ENCODE measurements around the gene LGR6.
A peak's percentile ranks its signal among the peaks of the same experiment; 100 is the strongest.

Gene LGR6

GRCh38 chr1:202272103-202272845 lies 78.7 kb downstream of the LGR6 start:
- H3K36me3 ChIP-seq (ENCODE audit: low read depth) = no peaks in the 10 kb centered on the region
- no peak overlapping the region for H3K27ac ChIP-seq (ENCODE audit: poor library complexity, severe bottlenecking)
- TF ChIP-seq CTCF (IDR thresholded peaks at IDR 0.05; ENCODE audit: poor library complexity, severe bottlenecking) = no peak
- ATAC-seq (ENCODE audit: low read depth) = no peak
- no peaks in the 10 kb centered on the region for H3K9me3 ChIP-seq (ENCODE audit: severe bottlenecking)
- no peaks in the 10 kb centered on the region for H3K27me3 ChIP-seq (ENCODE audit: insufficient read depth, poor library complexity, severe bottlenecking)
- no peak overlapping the region for H3K4me3 ChIP-seq (ENCODE audit: severe bottlenecking)
- DNase-seq (ENCODE audit: low spot score) = peak; percentile 21
- no peaks in the 10 kb centered on the region for H3K4me1 ChIP-seq (ENCODE audit: insufficient read depth, poor library complexity, severe bottlenecking)

- Histone ChIP-seq H3K9me3 (ENCODE audit: severe bottlenecking) (no peaks in the 10 kb centered on the region), H3K36me3 (ENCODE audit: low read depth) (no peaks in the 10 kb centered on the region), H3K27me3 (ENCODE audit: insufficient read depth, poor library complexity, severe bottlenecking) (no peaks in the 10 kb centered on the region), H3K4me1 (ENCODE audit: insufficient read depth, poor library complexity, severe bottlenecking) (peaks cover 1% of the 10 kb centered on the region), H3K27ac (ENCODE audit: poor library complexity, severe bottlenecking) (no peak overlapping the region), H3K4me3 (ENCODE audit: severe bottlenecking) (no peak overlapping the region)
- ATAC-seq (ENCODE audit: low read depth) = peak; percentile 51; the same call in 2 of the 3 replicates
- DNase-seq (ENCODE audit: low spot score) = peak; percentile 52
- peak; percentile 46 for TF ChIP-seq CTCF (IDR thresholded peaks at IDR 0.05; ENCODE audit: poor library complexity, severe bottlenecking)
Observed at GRCh38 chr1:202274611-202275010, 81.0 kb downstream of the LGR6 start.

GRCh38 chr1:202275061-202275770 lies 81.6 kb downstream of the LGR6 start:
- Histone ChIP-seq H3K36me3 (ENCODE audit: low read depth) (no peaks in the 10 kb centered on the region), H3K4me3 (ENCODE audit: severe bottlenecking) (no peak overlapping the region), H3K9me3 (ENCODE audit: severe bottlenecking) (no peaks in the 10 kb centered on the region), H3K27me3 (ENCODE audit: insufficient read depth, poor library complexity, severe bottlenecking) (no peaks in the 10 kb centered on the region), H3K27ac (ENCODE audit: poor library complexity, severe bottlenecking) (no peak overlapping the region), H3K4me1 (ENCODE audit: insufficient read depth, poor library complexity, severe bottlenecking) (peaks cover 7% of the 10 kb centered on the region)
- no peak for TF ChIP-seq CTCF (IDR thresholded peaks at IDR 0.05; ENCODE audit: poor library complexity, severe bottlenecking)
- ATAC-seq (ENCODE audit: low read depth) (no peak), DNase-seq (ENCODE audit: low spot score) (peak; percentile 11)

GRCh38 chr1:202276081-202276715 lies 82.6 kb downstream of the LGR6 start:
- H3K9me3 ChIP-seq (ENCODE audit: severe bottlenecking) = no peaks in the 10 kb centered on the region
- peak; percentile 38 for DNase-seq (ENCODE audit: low spot score)
- TF ChIP-seq CTCF (IDR thresholded peaks at IDR 0.05; ENCODE audit: poor library complexity, severe bottlenecking) = no peak
- H3K4me3 ChIP-seq (ENCODE audit: severe bottlenecking) = no peak overlapping the region
- H3K4me1 ChIP-seq (ENCODE audit: insufficient read depth, poor library complexity, severe bottlenecking) = peaks cover 17% of the 10 kb centered on the region
- ATAC-seq (ENCODE audit: low read depth) = no peak
- H3K27me3 ChIP-seq (ENCODE audit: insufficient read depth, poor library complexity, severe bottlenecking) = no peaks in the 10 kb centered on the region
- H3K36me3 ChIP-seq (ENCODE audit: low read depth) = no peaks in the 10 kb centered on the region
- H3K27ac ChIP-seq (ENCODE audit: poor library complexity, severe bottlenecking) = no peak overlapping the region

Data from RWPE2 (cell line).